LoVo (cell line): ENCODE results near the gene PAXX.

Source experiments
- DNase-seq: peaks from one replicate; pipeline ENCODE4 v3.0.0-alpha.2; 2016; ENCODE audit warnings: low spot score

Gene PAXX

DNA sequence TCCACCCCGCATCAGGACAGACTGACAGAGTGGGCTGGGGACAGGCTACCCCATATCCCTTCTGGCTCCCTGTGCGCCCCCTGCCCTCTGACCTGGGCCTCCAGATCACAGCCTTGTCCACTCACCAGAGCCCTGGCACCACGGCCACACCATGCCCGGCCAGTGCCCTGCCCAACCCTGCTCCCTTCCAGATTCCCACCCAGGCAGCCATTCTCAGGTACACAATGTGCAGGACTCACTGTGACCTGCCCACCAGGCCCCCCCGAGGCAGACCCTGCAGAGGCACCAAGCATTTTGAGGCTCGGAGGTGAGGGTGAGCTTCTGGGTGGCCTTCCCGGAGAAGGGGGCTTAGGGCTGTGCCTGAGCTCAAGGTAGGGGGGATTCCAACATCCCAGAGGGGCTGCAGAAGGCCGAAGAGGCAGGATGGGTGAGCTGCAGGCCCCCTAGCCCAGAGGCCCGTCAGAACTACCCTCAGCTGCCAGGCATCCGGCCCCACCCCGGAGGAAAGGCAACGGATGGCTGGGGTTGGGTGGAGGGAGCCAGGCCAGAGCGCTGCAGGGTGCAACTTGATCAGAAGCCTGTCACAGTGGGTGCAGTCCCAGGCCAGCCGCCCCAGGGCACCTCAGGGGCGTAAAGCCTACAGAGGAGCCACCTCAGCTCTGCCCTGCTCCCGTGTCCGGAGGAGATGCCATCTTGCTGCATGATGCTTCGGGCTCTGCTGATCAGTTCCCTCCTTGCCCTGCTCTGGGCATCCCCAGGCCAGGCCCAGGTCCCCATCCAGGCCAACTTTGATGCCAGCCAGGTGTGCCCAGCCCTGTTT, 9.8 kb upstream of the PAXX start, which contains the start of gene LCNL1:
TSS of gene LCNL1 (plus strand) at position 762 of the 820 bp plus-strand sequence. CDS start 594 bp downstream, outside the sequence.
- no peak for DNase-seq

- no peak for DNase-seq
Observed at GRCh38 chr9:136983167-136983566, 9.1 kb upstream of the PAXX start.

GRCh38 chr9:136983656-136984314, 8.4 kb upstream of the PAXX start:
- no peak for DNase-seq

GRCh38 chr9:136984464-136985026, 7.7 kb upstream of the PAXX start:
- no peak for DNase-seq

DNA sequence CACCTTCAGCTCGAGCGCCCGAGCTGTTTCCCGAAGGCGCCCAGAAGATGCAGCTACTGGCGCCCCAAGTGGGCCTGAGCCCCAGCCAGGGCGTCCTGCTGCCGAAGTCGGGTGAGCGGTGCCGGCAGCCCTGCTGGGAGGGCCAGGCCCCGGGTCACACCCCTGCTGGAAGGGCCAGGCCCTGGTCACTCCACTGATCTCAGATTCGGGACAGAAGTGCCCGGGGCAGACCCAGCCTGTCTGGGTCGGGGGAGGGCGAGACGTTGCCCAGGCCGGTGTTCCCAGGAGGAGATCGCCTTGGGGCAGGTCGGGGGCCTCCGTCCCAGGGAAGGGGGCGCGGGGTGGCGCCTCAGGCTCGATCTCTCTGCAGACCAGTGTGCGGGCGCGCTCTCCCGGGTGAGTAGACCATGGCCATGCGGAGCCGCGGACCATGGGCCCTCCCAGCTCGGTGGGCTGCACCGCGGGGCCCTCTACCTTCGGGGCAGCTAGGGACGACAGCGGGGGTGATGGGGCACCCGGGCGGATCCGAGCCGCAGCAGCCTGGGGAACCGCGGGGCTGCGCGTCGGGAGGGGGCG, 7.1 kb upstream of the PAXX start:
- DNase-seq = no peak

DNA sequence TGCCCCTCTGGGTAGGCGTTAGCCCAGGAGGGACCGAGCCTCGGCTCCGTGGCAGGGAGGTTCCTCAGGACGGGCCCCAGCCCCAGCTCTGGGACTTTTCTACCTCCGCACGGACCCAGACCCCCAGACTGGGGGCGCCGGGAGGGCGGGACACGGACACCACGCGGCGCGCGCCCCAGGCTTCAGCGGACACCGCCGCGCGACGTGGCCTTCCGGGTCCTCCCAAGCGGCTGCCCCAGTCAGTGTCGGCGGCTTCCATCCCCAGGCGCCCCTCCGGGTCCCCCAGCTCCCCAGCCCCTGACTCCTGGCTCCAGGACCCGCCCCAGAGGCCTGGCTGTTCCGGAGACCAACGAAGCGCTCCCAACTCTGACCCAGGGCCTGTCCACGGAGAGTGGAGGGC, 6.4 kb upstream of the PAXX start:
- no peak for DNase-seq

DNA sequence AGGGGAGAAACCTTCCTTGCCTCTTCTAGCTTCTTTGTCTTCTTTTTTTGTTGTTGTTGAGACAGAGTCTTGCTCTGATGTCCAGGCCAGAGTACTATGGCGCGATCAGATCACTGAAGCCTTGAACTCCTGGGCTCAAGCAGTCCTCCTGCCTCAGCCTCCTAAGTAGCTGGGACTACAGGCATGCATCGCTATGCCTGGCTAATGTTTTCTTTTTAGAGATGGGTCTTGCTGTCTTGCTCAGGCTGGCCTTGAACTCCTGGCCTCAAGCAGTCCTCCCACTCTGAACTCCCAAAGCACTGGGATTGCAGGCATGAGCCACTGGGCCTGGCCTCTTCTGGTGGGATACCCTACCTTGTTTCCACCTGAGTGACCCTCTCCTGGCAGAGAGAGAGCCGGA, 3.4 kb upstream of the PAXX start:
- no peak for DNase-seq

DNA sequence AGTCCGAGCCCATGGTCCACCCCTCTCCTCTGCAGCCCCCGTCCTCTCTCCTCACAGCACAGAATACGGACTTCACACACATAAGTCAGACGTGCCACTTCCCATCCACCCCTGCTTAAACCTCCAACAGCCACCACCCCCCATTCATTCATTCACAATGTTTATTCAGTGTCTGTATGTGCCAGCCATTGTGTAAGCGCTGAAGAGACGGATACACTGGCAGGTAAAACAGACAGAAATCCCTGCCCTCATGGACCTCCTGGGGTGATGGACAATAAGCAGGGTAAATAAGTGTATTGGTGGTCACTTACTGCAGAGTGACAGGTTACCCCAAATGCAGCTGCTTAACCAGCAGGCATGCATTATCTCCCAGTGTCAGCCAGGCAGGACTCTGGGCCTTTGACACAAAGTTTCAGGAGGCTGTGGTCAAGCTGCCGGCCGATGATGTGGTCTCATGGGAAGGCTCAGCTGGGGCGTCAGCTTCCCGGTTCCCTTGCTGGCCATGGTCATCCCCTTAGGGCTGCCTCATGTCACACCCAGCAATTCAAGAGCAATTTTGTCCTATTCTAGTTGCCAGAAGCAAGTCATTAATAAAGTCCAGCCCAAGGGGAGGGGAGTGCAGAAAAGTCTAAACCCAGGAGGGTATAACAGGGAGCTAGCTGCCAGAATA, 1.8 kb upstream of the PAXX start:
- no peak for DNase-seq

- DNase-seq = no peak
Observed at GRCh38 chr9:136992819-136993369, 672 bp downstream of the PAXX start.

DNA sequence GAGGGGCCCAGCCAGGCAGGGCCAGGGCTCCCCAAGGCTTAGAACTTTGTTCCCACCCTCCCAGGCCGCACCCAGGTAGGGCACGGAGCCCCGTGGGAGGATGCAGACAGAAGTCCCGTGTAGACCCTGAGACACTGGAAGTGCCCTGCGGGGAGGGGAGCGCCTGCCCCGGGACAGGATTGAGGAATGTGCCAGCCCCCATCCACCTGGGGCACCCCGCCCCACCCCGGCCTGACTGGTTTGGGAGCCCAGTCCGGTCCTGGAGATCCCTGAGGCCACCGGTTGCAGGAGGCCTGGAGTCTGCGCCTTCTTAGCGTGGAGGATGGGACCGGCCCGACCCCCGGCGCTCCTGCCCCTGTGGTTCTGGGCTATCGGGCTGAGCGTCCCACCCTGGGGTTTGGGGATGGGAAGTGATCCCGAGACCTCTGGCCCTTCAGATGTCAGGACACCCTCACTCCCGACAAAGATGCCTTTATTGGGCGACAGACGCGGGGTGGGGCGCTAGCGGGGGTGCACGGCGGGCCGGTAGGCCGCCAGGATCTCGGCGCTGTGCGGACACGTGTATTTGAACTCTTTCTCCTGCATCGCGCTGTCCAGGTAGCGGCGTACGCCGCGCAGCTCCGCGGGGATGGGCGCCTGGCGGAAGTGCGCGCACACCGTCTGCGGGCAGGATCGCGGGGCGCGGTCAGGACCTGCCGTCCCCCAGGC, 2.1 kb downstream of the PAXX start:
- no peak for DNase-seq

DNA sequence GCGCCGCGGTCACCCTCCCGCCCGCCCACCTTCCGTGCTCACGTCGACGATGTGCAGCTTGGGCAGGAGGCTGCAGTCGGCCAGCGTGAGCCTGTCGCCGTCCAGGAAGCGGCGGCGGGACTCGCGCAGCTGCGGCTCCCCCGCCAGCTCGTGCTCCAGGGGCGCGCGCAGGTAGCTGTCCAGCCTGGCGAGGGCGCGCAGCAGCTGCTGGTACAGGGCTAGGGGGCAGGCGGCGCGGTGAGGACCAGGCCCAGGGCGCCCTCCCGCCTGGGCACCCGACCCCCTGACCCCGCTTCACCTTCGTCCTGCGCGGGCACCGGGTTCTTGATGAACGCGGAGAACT, 2.6 kb downstream of the PAXX start:
- DNase-seq = no peak

DNA sequence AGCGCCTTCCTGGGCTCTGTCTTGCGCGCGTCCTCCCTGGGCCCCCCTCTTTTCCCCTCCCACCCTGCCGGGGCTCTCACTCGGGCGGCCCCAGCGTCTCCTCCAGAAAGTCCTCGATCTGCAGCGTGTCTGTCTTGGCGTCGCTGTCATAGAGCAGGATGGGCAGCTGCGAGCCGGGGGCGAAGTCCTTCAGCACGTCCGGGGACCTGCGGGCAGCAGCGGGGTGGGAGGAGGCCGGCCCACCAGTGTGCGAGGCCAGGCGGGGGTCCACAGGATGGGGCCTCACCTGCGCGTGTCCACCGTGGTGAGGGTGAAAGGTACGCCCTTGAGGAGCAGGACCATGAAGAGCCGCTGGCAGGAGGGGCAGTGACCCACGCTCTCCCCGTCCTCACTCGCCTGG, 3.1 kb downstream of the PAXX start:
- DNase-seq = no peak

DNA sequence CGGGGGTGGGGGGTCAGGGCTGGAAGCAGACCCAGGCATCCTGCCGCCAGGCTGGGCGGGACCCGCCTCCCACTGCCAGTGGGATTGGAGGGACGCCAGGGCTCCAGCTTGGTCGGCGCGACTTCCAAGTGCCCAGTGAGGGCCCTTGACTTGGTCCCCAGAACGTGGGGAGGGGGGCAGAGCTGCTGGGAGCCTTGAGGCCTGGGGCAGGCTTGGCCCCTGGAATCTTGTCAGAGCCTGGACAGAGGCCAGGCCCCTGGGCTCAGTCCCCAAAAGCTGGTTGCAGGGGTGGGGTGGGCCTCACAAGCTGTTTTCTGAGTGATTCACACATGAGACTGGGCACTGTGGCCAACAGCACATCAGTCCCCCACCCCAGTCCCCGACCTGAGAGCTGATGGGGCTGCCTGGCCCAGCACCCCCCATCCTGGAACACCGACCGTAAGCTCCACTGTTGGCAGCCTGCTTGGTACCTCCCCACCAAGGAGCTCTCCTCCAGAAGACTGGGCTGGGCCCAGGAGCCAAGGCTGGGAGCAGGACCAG, 3.6 kb downstream of the PAXX start:
- peak; percentile 13 for DNase-seq

GRCh38 chr9:136996361-136997292, 4.4 kb downstream of the PAXX start, which contains the start of gene CLIC3:
TSS of gene CLIC3 (minus strand) at chr9:136996568. CDS start at chr9:136996543, 25 bp downstream.
- DNase-seq = peak; percentile 64

- DNase-seq = no peak
Observed at GRCh38 chr9:136997371-136997770, 5.1 kb downstream of the PAXX start.

- no peak for DNase-seq
Observed at GRCh38 chr9:136997830-136998234, 5.6 kb downstream of the PAXX start.

DNA sequence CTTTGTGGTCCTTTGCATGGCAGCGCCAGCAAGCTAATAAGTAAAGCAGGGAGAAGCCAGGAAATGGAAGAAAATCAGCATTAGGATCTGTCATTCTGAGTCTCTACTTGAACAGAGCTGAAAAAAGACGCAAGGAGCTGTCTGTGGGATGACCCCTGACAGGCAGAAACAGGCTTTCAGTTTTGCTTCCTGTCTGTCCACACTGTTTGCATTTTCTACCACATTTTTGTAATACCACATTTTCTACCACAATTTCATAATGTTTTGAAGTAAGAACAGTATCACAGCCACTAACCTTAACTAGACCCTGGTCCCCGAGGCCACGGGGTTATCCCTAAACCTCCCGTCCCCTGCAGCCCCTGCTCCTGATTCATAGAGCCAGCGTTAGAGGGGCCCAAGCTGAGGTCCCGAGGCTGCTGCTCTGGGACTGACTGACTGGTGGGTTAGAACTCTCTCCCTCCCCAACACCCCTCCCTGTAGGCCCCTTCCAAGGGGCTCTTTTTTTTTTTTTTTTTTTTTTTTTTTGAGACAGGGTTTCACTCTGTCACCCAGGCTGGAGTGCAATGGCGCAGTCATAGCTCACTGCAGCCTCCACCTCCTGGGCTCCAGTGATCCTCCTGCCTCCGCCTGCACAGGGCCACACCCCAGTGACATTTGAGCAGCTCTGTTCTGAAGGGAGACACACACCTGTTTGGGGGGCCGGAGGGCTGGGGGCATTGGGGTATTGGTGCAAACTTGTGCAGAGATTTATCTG, 8.1 kb downstream of the PAXX start:
- DNase-seq = no peak

GRCh38 chr9:137001857-137002645, 9.8 kb downstream of the PAXX start:
- DNase-seq = no peak
